IMR-90 (cell line): ENCODE data around the gene DIO1. TPM values are rescaled to one million over a fixed set of nuclear protein-coding genes. Genes with fewer than 3 reads are reported as not detected.
A peak's percentile ranks its signal among the peaks of the same experiment; 100 is the strongest.

Experiments
- ATAC-seq: fragments of 200-7000 bp; cut with Tn5 transposase; 2 replicates; pipeline ENCODE4 v1.9.1; 2020; ENCODE audit warnings: low read depth, mild to moderate bottlenecking, moderate library complexity
- BruUV-seq: library from RNA; stranded (reverse); fragments of 400-500 nt; replicated peaks from 2 replicates; lab custom pipeline; 2021; lab: Mats Ljungman, UMichigan
- CTCF ChIA-PET: fragments of 300-600 bp; formaldehyde crosslinking; extraction: SDS; loops from one replicate; lab custom pipeline; 2021; ENCODE audit warnings: antibody characterized with exemption; lab: Yijun Ruan, JAX
- POLR2A ChIA-PET: fragments of 300-600 bp; sonication (Branson Sonifier 250); formaldehyde crosslinking; loops from one replicate; lab custom pipeline; 2022; ENCODE audit warnings: antibody characterized with exemption; ENCODE audit not compliant: unreplicated experiment; lab: Charles Lee
- DNase-seq: peaks from one replicate; pipeline ENCODE4 v3.0.0; 2013
- H2AFZ ChIP-seq: replicated peaks from 2 replicates; pipeline ENCODE3; 2013; ENCODE audit warnings: low read length, mild to moderate bottlenecking; ENCODE audit not compliant: poor library complexity
- H2AK5ac ChIP-seq: 2 replicates; pipeline ENCODE4 v1.6.1; 2013; ENCODE audit warnings: low read depth, low read length, inconsistent platforms
- H2AK9ac ChIP-seq: replicated peaks from 2 replicates; pipeline ENCODE3; 2013; ENCODE audit warnings: mild to moderate bottlenecking, low read depth, low read length, moderate library complexity; ENCODE audit not compliant: poor library complexity
- H2BK120ac ChIP-seq: 2 replicates; pipeline ENCODE4 v1.6.1; 2013; ENCODE audit warnings: low read depth, low read length, inconsistent platforms
- H2BK15ac ChIP-seq: 3 replicates; pipeline ENCODE4 v1.6.1; 2013; ENCODE audit warnings: low read depth, low read length, inconsistent platforms
- H2BK20ac ChIP-seq: 2 replicates; pipeline ENCODE4 v1.6.1; 2013; ENCODE audit warnings: low read depth, mild to moderate bottlenecking, inconsistent platforms, low read length, moderate library complexity
- H2BK5ac ChIP-seq: 2 replicates; pipeline ENCODE4 v1.6.1; 2013; ENCODE audit warnings: mild to moderate bottlenecking, low read depth, low read length, inconsistent platforms; ENCODE audit not compliant: poor library complexity, severe bottlenecking
- H3K14ac ChIP-seq: replicated peaks from 2 replicates; pipeline ENCODE4 v1.6.1; 2013; ENCODE audit warnings: low read depth, low read length, inconsistent platforms
- H3K18ac ChIP-seq: 2 replicates; pipeline ENCODE4 v1.6.1; 2013; ENCODE audit warnings: low read depth, low read length, control low read depth
- H3K23ac ChIP-seq: 2 replicates; pipeline ENCODE4 v1.6.1; 2013; ENCODE audit warnings: low read depth, low read length, inconsistent platforms
- H3K27ac ChIP-seq: 2 replicates; pipeline ENCODE4 v1.5.1; 2013; ENCODE audit warnings: mild to moderate bottlenecking, control low read depth, low read length; ENCODE audit not compliant: insufficient read depth
- H3K27me3 ChIP-seq: 2 replicates; pipeline ENCODE4 v1.6.1; 2013; ENCODE audit warnings: low read length; ENCODE audit not compliant: control insufficient read depth, insufficient read depth
- H3K36me3 ChIP-seq: 2 replicates; pipeline ENCODE4 v1.6.1; 2013; ENCODE audit warnings: low read length, mixed read lengths; ENCODE audit not compliant: control insufficient read depth, insufficient read depth
- H3K4ac ChIP-seq: 2 replicates; pipeline ENCODE4 v1.6.1; 2013; ENCODE audit warnings: low read depth, low read length, inconsistent platforms
- H3K4me1 ChIP-seq: 2 replicates; pipeline ENCODE4 v1.6.1; 2013; ENCODE audit warnings: low read length, mixed read lengths; ENCODE audit not compliant: control insufficient read depth, insufficient read depth
- H3K4me2 ChIP-seq: 2 replicates; pipeline ENCODE4 v1.6.1; 2013; ENCODE audit warnings: low read depth, mild to moderate bottlenecking, control low read depth, low read length, moderate library complexity
- H3K4me3 ChIP-seq: 2 replicates; pipeline ENCODE4 v1.5.1; 2013; ENCODE audit warnings: low read depth, mild to moderate bottlenecking, control low read depth, low read length, moderate library complexity; ENCODE audit not compliant: insufficient read depth
- H3K56ac ChIP-seq: 2 replicates; pipeline ENCODE4 v1.6.1; 2013; ENCODE audit warnings: low read length, inconsistent platforms; ENCODE audit not compliant: insufficient read depth; ENCODE audit errors: extremely low read depth
- H3K79me1 ChIP-seq, 2 experiments: 2 replicates each; pipeline ENCODE4 v1.6.1; 2013; ENCODE audit warnings: low read length in 2 of 2, inconsistent platforms in 1 of 2, low read depth in 1 of 2
- H3K9ac ChIP-seq: 2 replicates; pipeline ENCODE4 v1.6.1; 2013; ENCODE audit warnings: low read depth, low read length, control low read depth
- H3K9me1 ChIP-seq: 2 replicates; pipeline ENCODE4 v1.6.1; 2013; ENCODE audit warnings: low read length, inconsistent platforms; ENCODE audit not compliant: insufficient read depth
- H3K9me3 ChIP-seq: 2 replicates; pipeline ENCODE4 v1.6.1; 2013; ENCODE audit warnings: low read length; ENCODE audit not compliant: control insufficient read depth, insufficient read depth
- H4K20me1 ChIP-seq: 2 replicates; pipeline ENCODE4 v1.6.1; 2013; ENCODE audit warnings: low read length, inconsistent platforms; ENCODE audit not compliant: insufficient read depth
- H4K5ac ChIP-seq: 2 replicates; pipeline ENCODE4 v1.6.1; 2013; ENCODE audit warnings: mild to moderate bottlenecking, low read depth, low read length, control low read depth
- H4K8ac ChIP-seq, 2 experiments: 2 replicates each; pipeline ENCODE4 v1.6.1; 2013; ENCODE audit warnings: low read depth in 2 of 2, low read length in 2 of 2, control low read depth in 1 of 2, inconsistent platforms in 1 of 2
- H4K91ac ChIP-seq: 2 replicates; pipeline ENCODE4 v1.6.1; 2013; ENCODE audit warnings: low read depth, low read length, inconsistent platforms; ENCODE audit not compliant: insufficient read depth
- CTCF ChIP-seq: conservative IDR thresholded peaks from 2 replicates; pipeline ENCODE4 v1.5.1; 2012; ENCODE audit warnings: mild to moderate bottlenecking, low read depth, low read length, improper control_type of control experiment
- RAD21 ChIP-seq: IDR thresholded peaks from 2 replicates; pipeline ENCODE4 v1.6.1; 2012; ENCODE audit warnings: low read length, improper control_type of control experiment
- RFX5 ChIP-seq: IDR thresholded peaks from 2 replicates; pipeline ENCODE4 v1.8.0; 2012; ENCODE audit warnings: low read depth, mild to moderate bottlenecking, low read length, moderate library complexity
- SMC3 ChIP-seq: fragments of 150-350 bp; IDR thresholded peaks from 2 replicates; pipeline ENCODE4 v1.6.1; 2016; ENCODE audit warnings: low read depth, mild to moderate bottlenecking, antibody characterized with exemption, low read length, moderate library complexity
- dilution Hi-C: fragments of 300-500 bp; cut with HindIII; formaldehyde crosslinking; loops from one replicate; pipeline ENCODE4 v1.14.3; 2018; ENCODE audit warnings: low sequenced_read_pairs; ENCODE audit not compliant: unreplicated experiment
- in situ Hi-C: fragments of 300-500 bp; cut with MboI; formaldehyde crosslinking; loops from 3 replicates; pipeline ENCODE4 v1.14.3; 2019; ENCODE audit warnings: low sequenced_read_pairs, inconsistent platforms, mixed read lengths
- intact Hi-C: fragments of 100-400 bp; cut with micrococcal nuclease; formaldehyde crosslinking; loops from 2 replicates; pipeline ENCODE4 v1.10.0; 2022
- polyA plus RNA-seq, 3 experiments: library from polyadenylated mRNA; depleted of rRNA; stranded (reverse); fragments of >200 nt; gene quantifications; 2 replicates each; pipeline ENCODE4 v1.2.3, GENCODE V29; 2012; ENCODE audit warnings: low replicate concordance in 1 of 3
- total RNA-seq: library from RNA; depleted of rRNA; stranded (reverse); fragments of >200 nt; gene quantifications from 2 replicates; pipeline ENCODE4 v1.2.3, GENCODE V29; 2012

The DIO1 gene
- total and polyA plus RNA-seq, 2 of the 4 experiments (the other 2 are of a cell fraction) = not detected

GRCh38 chr1:53851571-53852285 is 42.3 kb upstream of the DIO1 start (continued):
- no peak for TF ChIP-seq RFX5

- H3K9me1 ChIP-seq = 0 out of 2 replicates have a peak, but pooled peaks cover 5% of the 10 kb centered on the region
- H3K9me3 ChIP-seq = no peaks in the 10 kb centered on the region
- no peak overlapping the region for H3K18ac ChIP-seq
- no peak overlapping the region for H3K9ac ChIP-seq
- no TSS peak for BruUV-seq
- POLR2A ChIA-PET = no interaction called here
- H3K23ac ChIP-seq = no peak overlapping the region
- peak; percentile 80 for TF ChIP-seq RAD21
- peak; percentile 81 for TF ChIP-seq CTCF
- peak; percentile 70 for TF ChIP-seq SMC3
- no peak for TF ChIP-seq RFX5
- no peak overlapping the region for H2AK5ac ChIP-seq
- H2AFZ ChIP-seq = no peak overlapping the region
- H3K79me1 ChIP-seq = no peaks in the 10 kb centered on the region
- H4K20me1 ChIP-seq = no peaks in the 10 kb centered on the region
- H4K5ac ChIP-seq = no peak overlapping the region
- no peak overlapping the region for H2BK5ac ChIP-seq
- in situ Hi-C loops = loop anchor here (25.0 kb wide), 4 partner anchors 201 to 926 kb away; partner anchors contain the start of genes CYB5RL, MRPL37, TCEANC2 and TMEM59
- no peak overlapping the region for H2AK9ac ChIP-seq
- no peak overlapping the region for H2BK15ac ChIP-seq
- no peaks in the 10 kb centered on the region for H3K27me3 ChIP-seq
- ATAC-seq (peak; percentile 87), DNase-seq (peak; percentile 61)
- no peak overlapping the region for H2BK120ac ChIP-seq
- no peak overlapping the region for H2BK20ac ChIP-seq
- H3K4me2 ChIP-seq = no peak overlapping the region
- no peaks in the 10 kb centered on the region for H3K4me1 ChIP-seq
- H4K8ac ChIP-seq = no peak overlapping the region
- intact Hi-C loops = loop anchor here (2.0 to 10.0 kb wide), 4 partner anchors 86 to 628 kb away; partner anchors contain the start of genes IFT25, LRRC42, SSBP3 and TCEANC2
- no peak overlapping the region for H3K27ac ChIP-seq
- no peak overlapping the region for H3K14ac ChIP-seq
- CTCF ChIA-PET = interaction anchor here (0.6 to 2.1 kb wide), 12 partner anchors 10 to 358 kb away, joined by 3 to 11 read pairs (median 3); no protein-coding TSS in a partner anchor
- H4K91ac ChIP-seq = no peak overlapping the region
- H3K4ac ChIP-seq = no peak overlapping the region
- no peak overlapping the region for H3K4me3 ChIP-seq
- H3K56ac ChIP-seq = no peak overlapping the region
- peaks cover 20% of the 10 kb centered on the region for H3K36me3 ChIP-seq
- dilution Hi-C loops = no loop called here
Observed at GRCh38 chr1:53860967-53861411, 33.0 kb upstream of the DIO1 start.
